Measurements from ENCODE around the gene USP54. TPM values are rescaled to one million over a fixed set of nuclear protein-coding genes. Genes with fewer than 3 reads are reported as not detected.

The USP54 gene
- total and polyA plus RNA-seq, 2 of the 13 experiments (the other 11 are each of a cell fraction or from before 2014, with no cell fraction given), result 18.1 to 25.0 TPM

GRCh38 chr10:73625884-73626752, 35.0 kb upstream of the USP54 start (continued):
- TF ChIP-seq ZNF556 (CRISPR knock-in tag; IDR thresholded peaks at IDR 0.05; ENCODE audit: borderline replicate concordance) (0 out of 2 replicates have a peak, but pooled peaks have one; percentile 55), ZNF563 (CRISPR knock-in tag; IDR thresholded peaks at IDR 0.05) (no peak), SRSF9 (IDR thresholded peaks at IDR 0.05; ENCODE audit: borderline replicate concordance, insufficient read depth, low read depth, low read length, poor library complexity, severe bottlenecking) (no peak), MIER2 (CRISPR knock-in tag; IDR thresholded peaks at IDR 0.05) (no peak), TCF7 (IDR thresholded peaks at IDR 0.05; ENCODE audit: low read depth) (no peak), FOXA3 (CRISPR knock-in tag; IDR thresholded peaks at IDR 0.05) (peak; percentile 58), MAFF (IDR thresholded peaks at IDR 0.05; ENCODE audit: low read depth, low read length) (no peak), SMYD3 (CRISPR knock-in tag; IDR thresholded peaks at IDR 0.05) (no peak; the same call in 1 of the 2 replicates), KLF13 (CRISPR knock-in tag; IDR thresholded peaks at IDR 0.05) (no peak), ARID3A (IDR thresholded peaks at IDR 0.05; ENCODE audit: low read depth, low read length) (no peak), NR2F2 (IDR thresholded peaks at IDR 0.05; ENCODE audit: borderline replicate concordance, low read depth) (no peak), FOXJ3 (CRISPR knock-in tag; IDR thresholded peaks at IDR 0.05; ENCODE audit: borderline replicate concordance) (no peak), PRDM4 (CRISPR knock-in tag; IDR thresholded peaks at IDR 0.05; ENCODE audit: borderline replicate concordance) (no peak), ATF7-NPFF (CRISPR knock-in tag; IDR thresholded peaks at IDR 0.05; ENCODE audit: low read depth) (no peak), ZNF260 (CRISPR knock-in tag; IDR thresholded peaks at IDR 0.05; ENCODE audit: borderline replicate concordance, low read depth) (no peak)
- TF ChIP-seq, protein P1, sequence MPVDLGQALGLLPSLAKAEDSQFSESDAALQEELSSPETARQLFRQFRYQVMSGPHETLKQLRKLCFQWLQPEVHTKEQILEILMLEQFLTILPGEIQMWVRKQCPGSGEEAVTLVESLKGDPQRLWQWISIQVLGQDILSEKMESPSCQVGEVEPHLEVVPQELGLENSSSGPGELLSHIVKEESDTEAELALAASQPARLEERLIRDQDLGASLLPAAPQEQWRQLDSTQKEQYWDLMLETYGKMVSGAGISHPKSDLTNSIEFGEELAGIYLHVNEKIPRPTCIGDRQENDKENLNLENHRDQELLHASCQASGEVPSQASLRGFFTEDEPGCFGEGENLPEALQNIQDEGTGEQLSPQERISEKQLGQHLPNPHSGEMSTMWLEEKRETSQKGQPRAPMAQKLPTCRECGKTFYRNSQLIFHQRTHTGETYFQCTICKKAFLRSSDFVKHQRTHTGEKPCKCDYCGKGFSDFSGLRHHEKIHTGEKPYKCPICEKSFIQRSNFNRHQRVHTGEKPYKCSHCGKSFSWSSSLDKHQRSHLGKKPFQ (CRISPR knock-in tag; IDR thresholded peaks at IDR 0.05; ENCODE audit: insufficient replicate concordance), result no peak
- TF ChIP-seq, protein P2, sequence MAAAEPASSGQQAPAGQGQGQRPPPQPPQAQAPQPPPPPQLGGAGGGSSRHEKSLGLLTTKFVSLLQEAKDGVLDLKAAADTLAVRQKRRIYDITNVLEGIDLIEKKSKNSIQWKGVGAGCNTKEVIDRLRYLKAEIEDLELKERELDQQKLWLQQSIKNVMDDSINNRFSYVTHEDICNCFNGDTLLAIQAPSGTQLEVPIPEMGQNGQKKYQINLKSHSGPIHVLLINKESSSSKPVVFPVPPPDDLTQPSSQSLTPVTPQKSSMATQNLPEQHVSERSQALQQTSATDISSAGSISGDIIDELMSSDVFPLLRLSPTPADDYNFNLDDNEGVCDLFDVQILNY (CRISPR knock-in tag; conservative IDR thresholded peaks at IDR 0.05), result 0 out of 2 replicates have a peak, but pooled peaks have one; percentile 55
- TF ChIP-seq, protein P3, sequence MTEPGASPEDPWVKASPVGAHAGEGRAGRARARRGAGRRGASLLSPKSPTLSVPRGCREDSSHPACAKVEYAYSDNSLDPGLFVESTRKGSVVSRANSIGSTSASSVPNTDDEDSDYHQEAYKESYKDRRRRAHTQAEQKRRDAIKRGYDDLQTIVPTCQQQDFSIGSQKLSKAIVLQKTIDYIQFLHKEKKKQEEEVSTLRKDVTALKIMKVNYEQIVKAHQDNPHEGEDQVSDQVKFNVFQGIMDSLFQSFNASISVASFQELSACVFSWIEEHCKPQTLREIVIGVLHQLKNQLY (CRISPR knock-in tag; IDR thresholded peaks at IDR 0.05), result no peak
- TF ChIP-seq, protein P4, sequence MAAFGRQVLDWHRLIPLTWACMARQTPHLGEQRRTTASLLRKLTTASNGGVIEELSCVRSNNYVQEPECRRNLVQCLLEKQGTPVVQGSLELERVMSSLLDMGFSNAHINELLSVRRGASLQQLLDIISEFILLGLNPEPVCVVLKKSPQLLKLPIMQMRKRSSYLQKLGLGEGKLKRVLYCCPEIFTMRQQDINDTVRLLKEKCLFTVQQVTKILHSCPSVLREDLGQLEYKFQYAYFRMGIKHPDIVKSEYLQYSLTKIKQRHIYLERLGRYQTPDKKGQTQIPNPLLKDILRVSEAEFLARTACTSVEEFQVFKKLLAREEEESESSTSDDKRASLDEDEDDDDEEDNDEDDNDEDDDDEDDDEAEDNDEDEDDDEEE (CRISPR knock-in tag; IDR thresholded peaks at IDR 0.05), result peak; percentile 73; the same call in 1 of the 2 replicates
